GM21367 (cell line): ENCODE results near the gene LRP1B.
"Not testable (repeated sequence)": the region's sequence is repeated elsewhere in the genome, so short reads cannot be mapped to it uniquely, and the experiment has no call there.

Experiments
- ATAC-seq: cut with Tn5 transposase; IDR thresholded peaks from one replicate; pipeline ENCODE4 v1.9.1; 2021; ENCODE audit not compliant: unreplicated experiment

The LRP1B gene

DNA sequence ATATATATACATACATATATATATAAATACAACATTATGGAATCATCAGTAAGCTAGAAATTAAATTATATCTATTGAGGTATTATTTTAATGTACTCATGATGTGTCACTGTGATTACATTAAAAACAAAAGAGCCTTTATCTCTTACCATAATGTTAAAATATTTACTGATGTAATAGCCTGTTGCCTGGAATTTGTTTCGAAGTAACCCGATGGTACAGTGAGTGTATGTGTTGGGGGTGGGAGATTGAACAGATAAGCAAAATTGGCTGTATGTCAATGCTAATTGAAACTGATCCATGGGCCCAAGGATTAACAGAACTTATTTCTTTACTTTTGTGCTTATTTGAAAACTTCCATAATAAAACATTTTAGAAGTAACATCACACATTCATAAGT lies 1473.2 kb downstream of the LRP1B start:
- ATAC-seq, result no peak

DNA sequence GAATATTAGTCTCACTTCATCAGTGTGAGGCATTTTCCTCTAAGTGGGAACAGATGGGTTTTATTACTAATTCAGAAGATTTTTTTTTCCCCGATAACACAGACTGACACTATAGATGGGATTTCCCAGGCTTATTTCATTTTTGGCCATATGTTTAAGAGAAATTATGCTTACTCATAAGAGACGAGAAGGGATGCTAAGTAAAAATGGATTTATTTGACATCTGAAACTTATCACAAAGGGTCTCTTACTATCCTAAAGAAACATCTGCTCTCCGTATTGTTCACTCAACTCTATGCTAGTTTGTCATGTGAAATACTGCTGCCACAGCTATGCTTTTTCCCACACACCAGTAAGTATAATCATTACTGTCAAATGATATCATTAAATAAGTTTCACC lies 1476.3 kb downstream of the LRP1B start:
- no peak for ATAC-seq

DNA sequence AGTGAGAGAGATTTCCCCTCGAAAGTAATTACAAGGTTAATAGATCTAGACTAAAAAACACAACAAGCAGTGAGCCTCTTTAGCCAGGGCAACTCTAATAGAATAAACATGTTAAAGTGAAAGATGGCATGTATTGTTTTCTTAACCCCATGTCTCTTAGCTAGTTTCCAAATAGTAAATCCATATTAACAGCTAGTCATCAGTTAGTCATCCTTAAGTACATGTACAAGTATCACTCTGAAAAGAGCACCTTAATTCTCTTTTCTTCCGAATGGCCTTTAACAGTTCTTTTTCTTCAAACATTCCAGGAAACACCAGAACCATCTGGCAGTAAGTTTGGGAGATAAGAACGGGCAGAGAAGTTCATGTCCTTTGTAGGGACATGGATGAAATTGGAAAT lies 1480.0 kb downstream of the LRP1B start:
- no peak for ATAC-seq

DNA sequence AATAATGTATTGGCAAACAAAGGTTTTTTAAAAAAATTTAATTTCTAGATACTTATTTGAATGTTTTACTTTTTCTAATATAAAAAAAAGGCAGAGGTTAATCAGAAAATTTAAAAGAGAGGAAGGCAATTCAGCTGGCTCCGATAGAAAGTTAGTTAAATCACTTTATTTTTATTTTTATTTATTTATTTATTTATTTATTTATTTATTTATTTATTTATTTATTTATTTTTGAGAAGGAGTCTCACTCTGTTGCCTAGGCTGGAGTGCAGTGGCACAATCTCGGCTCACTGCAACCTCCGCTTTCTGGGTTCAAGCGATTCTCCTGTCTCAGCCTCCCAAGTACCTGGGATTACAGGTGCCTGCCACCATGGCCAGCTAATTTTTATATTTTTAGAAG lies 1480.7 kb downstream of the LRP1B start:
- ATAC-seq, result not testable (repeated sequence)

DNA sequence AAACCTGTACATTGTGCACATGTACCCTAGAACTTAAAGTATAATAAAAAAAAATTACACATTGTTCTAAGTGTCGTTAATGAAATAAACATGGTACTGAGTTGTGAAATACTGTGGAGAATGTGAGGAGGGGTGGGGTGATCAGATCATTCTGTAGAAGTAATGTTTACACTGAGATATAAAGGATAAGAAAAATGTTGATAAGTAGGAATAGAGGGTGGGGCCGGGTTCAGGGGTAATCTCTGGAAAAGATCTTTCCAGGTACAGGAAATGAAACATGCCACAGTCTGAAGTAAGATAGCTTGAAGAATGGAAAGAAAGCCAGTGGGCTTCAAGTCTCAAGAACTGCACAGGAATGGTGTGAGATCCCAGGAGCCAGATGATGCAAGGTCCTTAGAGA lies 1482.4 kb downstream of the LRP1B start:
- ATAC-seq, result no peak

DNA sequence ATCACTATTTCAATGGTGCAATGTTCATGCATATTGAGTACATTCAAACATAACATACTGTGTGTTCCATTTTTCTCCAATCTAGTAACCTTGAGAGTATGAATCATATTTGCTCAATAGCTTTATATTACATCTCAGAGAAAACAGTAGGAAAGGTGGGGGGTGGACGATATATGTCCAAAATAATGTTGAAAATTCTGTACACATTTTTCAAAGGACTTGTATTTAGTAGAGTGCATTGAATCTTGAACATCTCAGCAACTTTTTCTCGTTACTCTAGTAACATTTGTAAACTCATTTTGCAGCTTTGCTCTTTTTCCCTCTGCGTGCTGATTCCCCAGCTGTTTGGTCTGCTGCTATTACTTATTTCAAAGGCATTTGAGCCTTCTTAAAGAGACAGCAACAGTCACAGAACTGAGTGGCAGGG lies 1487.0 kb downstream of the LRP1B start:
- no peak for ATAC-seq

DNA sequence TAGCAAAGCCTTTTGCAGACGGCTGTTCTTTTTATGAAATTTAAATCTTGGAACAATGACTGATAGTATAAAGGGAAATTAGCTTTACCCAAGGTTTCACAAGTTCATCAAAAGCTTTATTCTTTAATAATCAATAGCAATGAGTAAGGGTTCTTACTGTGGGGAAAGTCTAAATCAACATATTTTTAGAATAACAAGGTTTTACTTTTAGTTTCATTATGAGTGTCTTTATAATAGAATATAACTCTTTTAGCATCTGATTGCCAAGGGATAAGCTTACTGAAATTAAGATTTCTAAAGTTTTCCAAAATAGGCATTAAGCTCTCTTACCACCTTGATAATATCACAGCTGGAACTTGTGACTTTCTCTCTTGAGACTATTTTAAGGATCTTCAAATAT lies 1489.7 kb downstream of the LRP1B start:
- ATAC-seq, result no peak

DNA sequence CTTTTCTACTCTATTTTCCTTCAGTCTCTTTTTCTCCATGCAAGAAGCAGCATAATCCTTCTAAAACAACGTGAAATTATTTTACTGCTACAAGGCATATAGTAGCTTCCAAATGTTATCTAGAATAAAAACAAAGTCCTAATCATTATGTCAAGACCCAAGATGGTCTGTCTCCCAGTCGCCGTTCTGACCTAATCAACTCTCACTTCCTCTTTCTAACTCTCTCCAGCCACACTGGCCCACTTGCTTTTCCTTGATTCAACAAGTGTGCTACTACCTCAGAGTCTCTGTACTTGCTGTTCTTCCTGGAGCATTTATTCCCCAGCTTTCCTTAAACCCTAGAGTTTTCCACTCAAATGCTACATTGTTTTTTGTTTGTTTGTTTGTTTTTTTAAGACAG lies 1491.2 kb downstream of the LRP1B start:
- ATAC-seq, result peak; percentile 90

DNA sequence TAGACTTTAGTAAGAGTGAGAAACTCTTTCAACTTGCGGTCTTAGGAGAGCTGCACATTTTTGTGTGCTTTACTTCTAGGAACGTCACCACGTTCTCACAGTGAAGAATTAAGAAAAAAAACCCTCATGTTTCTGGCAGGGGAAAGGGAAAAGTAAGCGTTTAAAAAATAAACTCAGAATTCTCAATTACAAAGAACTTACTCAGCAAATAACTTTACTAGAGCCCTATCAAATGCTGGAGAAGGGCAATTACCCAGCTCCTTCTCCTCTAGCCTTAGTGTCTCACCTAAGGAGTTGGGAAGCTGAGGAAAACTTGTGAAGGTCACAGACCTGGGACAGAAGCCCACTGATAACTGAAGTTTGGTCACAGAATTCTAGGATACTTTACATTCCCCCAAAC lies 1500.3 kb downstream of the LRP1B start:
- no peak for ATAC-seq

DNA sequence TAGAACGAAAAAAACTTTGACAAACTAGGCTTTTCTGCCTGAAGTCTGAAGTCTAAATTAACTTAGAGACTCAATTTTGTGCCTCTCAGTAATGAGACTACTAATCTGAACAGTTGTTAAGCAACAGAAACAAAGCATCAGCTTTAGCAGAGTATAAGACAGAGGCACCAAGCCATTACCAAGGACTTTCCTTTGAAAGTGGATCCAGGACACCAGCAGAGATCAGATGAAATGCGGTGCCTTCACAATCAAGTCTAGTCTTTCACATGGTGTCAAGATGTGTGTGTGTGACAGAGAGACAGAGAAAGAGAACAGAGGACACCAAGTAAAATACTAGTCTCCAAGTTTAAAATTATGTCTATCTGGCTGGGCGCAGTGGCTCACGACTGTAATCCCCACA lies 1502.9 kb downstream of the LRP1B start:
- ATAC-seq, result no peak

DNA sequence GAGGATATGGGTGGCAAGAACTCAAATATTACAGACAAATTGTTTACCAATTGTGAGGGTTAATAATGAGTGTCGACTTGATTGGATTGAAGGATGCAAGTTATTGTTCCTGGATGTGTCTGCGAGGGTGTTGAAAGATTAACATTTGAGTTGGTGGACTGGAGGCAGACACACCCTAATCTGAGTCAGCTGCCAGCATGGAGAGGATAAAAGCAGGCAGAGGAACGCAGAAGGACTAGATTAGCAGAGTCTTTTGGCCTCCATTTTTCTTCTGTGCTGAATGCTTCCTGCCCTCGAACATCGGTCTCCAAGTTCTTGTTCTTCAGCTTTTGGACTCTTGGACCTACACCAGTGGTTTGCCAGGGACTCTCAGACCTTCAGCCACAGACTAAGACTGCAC lies 1503.7 kb downstream of the LRP1B start:
- ATAC-seq, result no peak

DNA sequence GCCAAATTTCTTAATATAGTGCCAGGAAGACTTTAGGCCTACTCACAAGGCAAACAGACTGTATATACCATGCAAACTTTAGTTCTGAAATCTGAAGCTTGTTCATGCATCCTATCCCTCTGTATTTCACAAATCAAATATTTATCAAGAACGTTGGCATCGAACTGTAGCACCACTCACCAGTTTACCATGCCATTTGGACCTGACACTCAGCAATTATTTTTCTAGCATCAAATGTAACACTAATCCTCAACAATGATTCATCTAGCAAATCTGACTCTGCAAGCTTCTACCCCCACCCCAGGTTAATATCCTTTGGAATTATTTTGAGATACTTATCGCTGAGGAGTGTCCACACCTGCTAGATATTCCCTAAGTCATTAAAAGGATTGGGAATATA lies 1506.6 kb downstream of the LRP1B start:
- no peak for ATAC-seq

DNA sequence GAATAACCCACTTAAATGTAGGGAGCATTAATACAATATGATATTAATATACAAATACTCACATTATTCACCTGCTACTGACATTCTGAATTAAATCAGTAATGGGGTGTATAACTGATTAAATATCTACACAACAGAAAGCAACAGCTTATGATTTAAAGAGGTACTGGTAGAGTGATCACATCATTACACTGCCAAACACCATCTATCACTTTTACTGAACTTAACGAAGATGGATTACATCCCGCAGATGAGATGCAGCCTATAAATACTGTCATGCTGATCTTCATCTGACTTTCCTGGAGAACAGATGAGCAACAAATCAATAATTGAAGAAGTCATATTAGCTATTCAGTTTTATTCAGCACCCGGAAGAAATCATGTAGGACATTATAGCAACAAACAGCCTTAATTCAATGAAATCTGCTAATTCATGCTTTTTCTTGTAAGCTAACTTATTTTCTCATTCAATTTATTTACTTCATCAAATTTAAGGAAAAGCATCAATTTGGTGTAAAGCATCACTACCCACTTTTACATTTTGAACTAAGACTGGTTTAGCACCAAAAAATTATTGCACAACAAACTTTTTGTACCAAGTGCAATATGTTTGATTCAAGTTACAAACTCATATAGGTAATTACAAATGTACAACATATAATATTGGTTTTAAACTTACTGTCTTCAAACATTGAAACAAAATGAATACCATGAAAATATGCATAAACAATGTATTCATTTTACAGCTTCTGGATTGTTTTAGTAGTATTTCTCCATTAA lies 1509.0 kb downstream of the LRP1B start:
- no peak for ATAC-seq

DNA sequence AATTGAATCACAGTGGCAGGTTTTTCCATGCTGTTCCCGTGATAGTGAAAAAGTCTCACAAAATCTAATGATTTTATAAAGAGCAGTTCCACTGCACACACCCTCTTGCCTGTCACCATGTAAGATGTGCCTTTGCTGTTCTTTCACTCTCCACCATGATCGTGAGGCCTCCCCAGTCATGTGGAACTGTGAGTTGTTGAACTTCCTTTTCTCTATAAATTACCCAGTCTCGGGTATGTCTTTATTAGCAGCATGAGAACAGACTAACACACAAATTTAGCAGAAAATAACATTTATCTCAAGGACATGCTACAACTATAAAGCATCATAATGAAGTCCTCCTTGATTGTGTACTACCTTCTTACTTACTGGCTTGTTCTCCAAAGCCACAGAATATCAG lies 1526.0 kb downstream of the LRP1B start:
- no peak for ATAC-seq

DNA sequence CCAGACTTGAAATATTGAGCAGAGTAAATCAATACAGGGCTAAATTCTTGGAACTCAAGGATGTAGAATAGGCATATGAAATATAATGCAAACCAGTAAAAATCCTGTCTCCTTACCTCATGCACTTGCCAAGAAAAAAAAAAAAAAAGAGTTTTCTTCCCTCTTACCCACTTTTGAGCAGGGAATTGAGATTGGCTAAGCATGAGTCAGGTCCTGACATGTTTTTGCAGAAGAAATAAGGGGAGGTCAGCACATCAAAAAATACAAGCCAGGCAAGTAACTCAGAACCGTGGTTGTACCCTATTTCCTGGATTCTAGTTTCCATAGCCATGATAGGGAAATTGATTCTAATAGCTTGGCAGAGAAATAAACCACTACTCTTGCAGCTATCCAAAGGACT lies 1526.7 kb downstream of the LRP1B start:
- ATAC-seq, result no peak

DNA sequence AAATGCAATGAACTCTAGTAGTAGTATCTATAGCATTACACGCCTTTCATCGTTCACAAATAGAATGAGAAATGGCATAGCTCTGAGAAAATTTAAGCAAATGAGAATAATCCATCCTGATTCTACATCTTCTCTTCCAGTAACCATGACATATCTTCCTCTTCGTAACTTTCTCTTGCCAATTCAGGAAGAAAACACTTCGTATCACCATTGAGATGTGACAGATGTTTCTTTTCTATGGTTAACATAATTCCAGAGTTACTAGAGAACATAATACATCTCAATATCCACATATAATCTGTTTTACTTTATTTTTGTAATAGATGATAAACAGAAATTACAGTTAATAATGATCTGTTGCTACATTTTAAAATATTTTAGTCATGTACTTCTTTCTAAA lies 1527.4 kb downstream of the LRP1B start:
- ATAC-seq, result no peak

DNA sequence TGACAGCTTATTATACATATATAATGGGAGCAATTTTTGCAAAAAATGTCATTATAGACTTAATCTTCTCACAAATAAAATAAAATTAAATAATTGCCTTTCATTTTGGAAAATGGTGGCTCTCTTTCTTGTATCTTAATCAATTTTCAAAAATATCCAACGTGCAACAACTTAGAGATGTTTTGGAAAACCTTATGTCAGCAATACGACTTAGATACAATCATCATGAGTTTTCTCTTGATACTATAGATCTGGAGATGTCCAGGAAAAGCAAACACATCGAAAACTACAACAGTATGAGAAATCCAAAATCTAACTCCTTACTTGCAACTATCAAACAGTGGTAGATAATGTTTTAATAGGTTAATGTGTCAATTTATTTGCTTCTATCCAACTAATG lies 1529.0 kb downstream of the LRP1B start:
- no peak for ATAC-seq

DNA sequence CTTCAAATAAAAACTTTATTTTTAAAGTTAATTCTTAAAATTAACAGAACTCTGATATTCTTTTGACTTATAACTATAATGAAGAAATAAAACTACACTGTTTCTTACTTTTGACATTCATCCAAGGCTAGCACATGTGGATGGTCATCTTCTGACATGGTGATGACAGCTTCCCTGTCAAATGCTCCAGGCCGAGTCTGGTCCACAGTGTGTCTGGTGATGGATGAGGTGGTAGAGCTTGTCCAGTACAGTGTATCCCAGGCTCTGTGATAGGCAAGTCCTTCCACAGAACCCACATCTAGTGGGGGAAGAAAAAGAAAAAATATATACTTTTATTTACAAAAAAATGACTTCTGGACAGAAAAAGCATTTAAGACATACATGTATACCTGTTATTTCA lies 1529.5 kb downstream of the LRP1B start:
- no peak for ATAC-seq

DNA sequence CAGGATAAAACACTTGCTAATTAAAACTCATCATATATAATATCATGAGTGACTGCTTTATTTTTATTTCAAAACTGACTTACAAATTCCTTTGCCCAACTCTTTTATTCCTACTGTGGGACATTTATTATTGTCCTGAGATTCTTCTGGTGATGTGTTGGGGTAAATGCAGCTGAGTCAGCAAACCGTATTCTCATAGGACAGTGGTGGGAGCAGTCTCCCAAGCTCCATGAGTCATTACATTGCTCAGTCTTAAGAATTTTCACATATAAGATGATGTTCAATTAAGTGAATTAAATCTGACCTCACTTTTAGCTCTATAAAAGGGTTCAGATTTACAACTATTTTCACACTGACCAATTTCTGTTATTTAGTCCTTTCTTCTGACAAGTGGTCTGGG lies 1530.7 kb downstream of the LRP1B start:
- ATAC-seq, result no peak

DNA sequence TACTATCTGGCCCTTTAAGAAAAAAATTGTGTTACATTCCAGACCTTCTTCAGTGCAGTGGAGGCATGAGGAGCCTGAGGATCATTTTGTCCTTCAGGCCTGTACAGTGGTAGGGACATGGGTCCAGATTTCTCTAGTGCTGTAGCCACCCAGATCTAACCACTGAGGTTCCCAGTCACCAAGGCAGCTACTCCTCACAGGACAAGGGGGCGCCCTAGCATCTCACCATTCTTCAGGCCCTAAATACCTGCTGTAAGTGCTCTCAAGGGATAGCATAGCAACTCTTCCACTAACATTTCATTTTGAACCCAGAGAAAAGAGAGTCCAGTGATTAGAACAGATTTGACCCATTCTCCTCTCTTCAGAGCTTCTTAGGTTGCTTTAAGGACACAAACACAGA lies 1533.0 kb downstream of the LRP1B start:
- ATAC-seq, result no peak

DNA sequence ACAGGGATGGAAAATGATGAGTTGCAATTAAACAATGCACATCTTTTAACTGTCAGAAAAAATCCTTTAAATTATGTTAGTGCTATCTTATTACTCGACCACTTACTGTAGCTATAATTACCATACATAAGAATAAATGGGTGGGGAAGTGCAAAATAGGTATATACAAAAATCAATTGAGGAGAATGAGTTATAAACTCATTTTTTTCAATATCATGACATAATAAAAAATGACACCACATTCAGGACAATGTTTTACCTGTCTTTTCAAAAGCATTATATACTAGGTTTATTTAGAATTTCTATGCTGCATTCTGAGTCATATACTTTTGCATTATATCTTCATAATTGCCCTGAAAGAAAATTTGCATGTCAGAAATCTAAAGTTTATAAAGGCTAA lies 1533.6 kb downstream of the LRP1B start:
- ATAC-seq, result no peak

DNA sequence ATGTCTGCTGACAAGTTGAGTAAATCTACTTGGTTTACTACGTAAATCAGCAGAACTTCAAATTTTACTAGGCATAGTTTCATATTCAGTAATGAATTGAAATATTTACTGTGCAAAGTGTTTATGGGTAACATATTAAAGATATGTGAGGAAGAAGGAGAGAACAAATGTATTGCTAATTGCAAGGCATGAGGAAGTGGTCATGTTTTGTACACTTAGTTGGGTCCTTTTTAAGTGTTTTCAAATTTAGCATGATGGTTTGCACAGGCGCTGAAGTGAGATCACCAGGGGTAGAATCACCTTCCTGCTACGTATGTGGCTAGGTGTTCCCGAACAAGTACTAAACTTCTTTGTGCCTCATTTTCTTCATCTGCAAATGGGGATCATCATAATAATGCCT lies 1534.4 kb downstream of the LRP1B start:
- ATAC-seq, result no peak

DNA sequence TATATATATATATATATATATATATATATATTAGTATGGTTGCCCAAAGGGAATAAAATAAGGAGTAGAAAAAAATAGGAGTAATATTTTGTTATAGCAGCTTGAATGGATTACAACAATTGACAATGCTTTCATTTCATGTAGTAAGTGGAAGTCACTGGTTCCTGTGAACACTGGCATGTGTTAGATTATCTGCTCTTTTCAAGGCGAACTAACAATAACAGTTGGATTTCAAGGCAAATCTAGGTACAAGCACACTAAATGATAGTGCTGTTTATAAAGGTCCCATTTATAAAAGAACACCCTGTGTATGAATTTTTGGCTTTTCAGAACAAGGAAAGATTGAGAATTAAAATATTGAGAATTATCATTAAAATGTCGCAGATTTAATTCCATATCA lies 1535.7 kb downstream of the LRP1B start:
- no peak for ATAC-seq
